Esophagus muscularis mucosa (tissue), 4 donors: ENCODE data around the gene TM9SF3. TPM values are rescaled to one million over a fixed set of nuclear protein-coding genes. Genes with fewer than 3 reads are reported as not detected.

Experiments used
- DNase-seq: peaks from one replicate; pipeline ENCODE4 v3.0.0-alpha.2; 2017; ENCODE audit errors: extremely low spot score
- H3K27ac ChIP-seq, 4 donors: fragments of 200-600 bp; sonication (generic); replicated peaks in 1 of 4; 1 replicate in 3 of 4; 2 replicates in 1 of 4; pipeline ENCODE4 v1.5.1; 2016 to 2019; ENCODE audit warnings: mild to moderate bottlenecking in 1 of 4
- H3K27me3 ChIP-seq, 4 donors: fragments of 200-600 bp; sonication (generic); one replicate each; pipeline versions ENCODE4 v1.5.1 to v1.6.0; 2016 to 2019
- H3K36me3 ChIP-seq, 4 donors: fragments of 200-600 bp; sonication (generic); one replicate each; pipeline ENCODE4 v1.5.1; 2016 to 2019
- H3K4me1 ChIP-seq, 4 donors: fragments of 200-600 bp; sonication (generic); one replicate each; pipeline ENCODE4 v1.5.1; 2016 to 2019
- H3K4me3 ChIP-seq, 4 donors: fragments of 200-600 bp; sonication (generic); 1 replicate in 2 of 4; 2 replicates in 2 of 4; pipeline ENCODE4 v1.5.1; 2016 to 2019; ENCODE audit warnings: mild to moderate bottlenecking in 4 of 4, moderate library complexity in 1 of 4
- H3K9me3 ChIP-seq, 4 donors: fragments of 200-600 bp; sonication (generic); 1 replicate in 3 of 4; 2 replicates in 1 of 4; pipeline ENCODE4 v1.5.1; 2016 to 2019
- EP300 ChIP-seq: sonication (generic); formaldehyde crosslinking; IDR thresholded peaks from one replicate; pipeline ENCODE4 v1.6.1; 2017; ENCODE audit warnings: antibody characterized with exemption
- POLR2A ChIP-seq: fragments of 450-650 bp; IDR thresholded peaks from one replicate; pipeline ENCODE4 v1.6.1; 2017; ENCODE audit warnings: antibody characterized with exemption, moderate library complexity, mild to moderate bottlenecking, low read depth
- POLR2AphosphoS5 ChIP-seq, 2 donors: sonication (generic); formaldehyde crosslinking; IDR thresholded peaks; one replicate each; pipeline ENCODE4 v1.6.1; 2017; ENCODE audit warnings: antibody characterized with exemption in 2 of 2
- WGBS: methylation state at CpG from one replicate; pipeline ENCODE4 v1.1.5; 2018; 5-methylcytosine and 5-hydroxymethylcytosine counted together
- intact Hi-C: fragments of 100-400 bp; cut with DNase I; formaldehyde crosslinking; loops from one replicate; pipeline ENCODE4 v1.15.1; 2023
- total RNA-seq, 4 donors: library from RNA; depleted of rRNA; stranded (reverse); fragments of >200 nt; gene quantifications; one replicate each; pipeline versions ENCODE4 v1.1.0 to v1.2.1, GENCODE V29; 2016
- TF ChIP-seq, protein P1 (sequence below), 3 experiments: fragments of 200-600 bp in 2 of 3; fragments of 450-650 bp in 1 of 3; sonication (generic) in 2 of 3; IDR thresholded peaks; one replicate each; pipeline ENCODE4 v1.5.1; 2017 to 2019; ENCODE audit warnings: antibody characterized with exemption in 3 of 3, mild to moderate bottlenecking in 2 of 3, moderate library complexity in 1 of 3

The TM9SF3 gene
- total RNA-seq, 4 donors from 2014 or later, result 72.0 to 110 (median 90.5) TPM

DNA sequence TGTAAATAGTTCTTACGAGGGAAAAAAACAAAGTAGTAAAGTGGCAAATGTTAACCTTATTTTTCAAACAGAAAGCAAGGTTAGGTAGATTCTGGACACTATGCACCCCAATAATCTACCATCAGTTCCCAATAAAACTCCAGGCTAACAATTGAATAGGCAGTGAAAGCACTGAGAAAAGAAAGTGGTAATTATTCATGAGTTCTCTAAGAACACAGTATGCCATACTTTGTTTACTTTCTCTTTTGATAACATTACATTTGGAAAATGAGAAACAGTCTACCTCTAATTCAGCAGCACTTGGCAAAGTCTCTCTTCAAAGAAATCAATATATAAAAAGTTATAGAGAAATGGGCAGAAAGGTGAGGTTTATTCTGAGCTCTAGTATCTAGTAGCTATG, 18.4 kb downstream of the TM9SF3 start:
- DNase-seq, result no peak
- Histone ChIP-seq H3K4me1 (peaks cover 25 to 60% (median 47%) of the 10 kb centered on the region in 4 donors), H3K27me3 (no peaks in the 10 kb centered on the region), H3K36me3 (peaks cover 0 to 9% (median 1%) of the 10 kb centered on the region in 4 donors), H3K9me3 (no peaks in the 10 kb centered on the region), H3K4me3 (no peak overlapping the region), H3K27ac (no peak overlapping the region)
- WGBS, result 60% methylated on average over 1 of the region's 1 CpG
- intact Hi-C loops, result no loop called here
- no peak for TF ChIP-seq POLR2AphosphoS5 (IDR thresholded peaks at IDR 0.05)
- TF ChIP-seq, protein P1, sequence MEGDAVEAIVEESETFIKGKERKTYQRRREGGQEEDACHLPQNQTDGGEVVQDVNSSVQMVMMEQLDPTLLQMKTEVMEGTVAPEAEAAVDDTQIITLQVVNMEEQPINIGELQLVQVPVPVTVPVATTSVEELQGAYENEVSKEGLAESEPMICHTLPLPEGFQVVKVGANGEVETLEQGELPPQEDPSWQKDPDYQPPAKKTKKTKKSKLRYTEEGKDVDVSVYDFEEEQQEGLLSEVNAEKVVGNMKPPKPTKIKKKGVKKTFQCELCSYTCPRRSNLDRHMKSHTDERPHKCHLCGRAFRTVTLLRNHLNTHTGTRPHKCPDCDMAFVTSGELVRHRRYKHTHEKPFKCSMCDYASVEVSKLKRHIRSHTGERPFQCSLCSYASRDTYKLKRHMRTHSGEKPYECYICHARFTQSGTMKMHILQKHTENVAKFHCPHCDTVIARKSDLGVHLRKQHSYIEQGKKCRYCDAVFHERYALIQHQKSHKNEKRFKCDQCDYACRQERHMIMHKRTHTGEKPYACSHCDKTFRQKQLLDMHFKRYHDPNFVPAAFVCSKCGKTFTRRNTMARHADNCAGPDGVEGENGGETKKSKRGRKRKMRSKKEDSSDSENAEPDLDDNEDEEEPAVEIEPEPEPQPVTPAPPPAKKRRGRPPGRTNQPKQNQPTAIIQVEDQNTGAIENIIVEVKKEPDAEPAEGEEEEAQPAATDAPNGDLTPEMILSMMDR (IDR thresholded peaks at IDR 0.05), result no peak
- no peak for TF ChIP-seq EP300
- no peak for TF ChIP-seq POLR2A

DNA sequence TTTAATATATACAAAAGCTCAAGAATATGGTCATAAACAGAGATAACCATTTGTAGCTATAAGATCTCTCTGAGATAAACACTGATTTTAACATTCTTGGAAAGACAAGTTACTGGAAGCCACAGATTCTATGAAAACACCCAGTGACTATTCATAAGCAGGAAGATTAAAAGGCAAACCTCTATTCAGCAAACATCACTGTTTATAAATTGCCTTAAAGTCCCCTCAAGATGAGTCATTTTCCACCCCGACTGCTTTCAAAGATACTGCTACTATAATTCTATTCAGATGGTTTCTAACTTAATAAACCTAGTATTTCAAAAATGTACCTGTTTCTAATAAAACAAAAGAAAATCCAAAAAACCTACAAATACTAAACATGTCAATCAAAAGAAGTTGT, 21.0 kb downstream of the TM9SF3 start:
- Histone ChIP-seq H3K27me3 (no peaks in the 10 kb centered on the region), H3K9me3 (no peaks in the 10 kb centered on the region), H3K36me3 (peaks cover 0 to 26% (median 7%) of the 10 kb centered on the region in 4 donors), H3K4me3 (no peak overlapping the region), H3K4me1 (peaks cover 11 to 49% (median 30%) of the 10 kb centered on the region in 4 donors), H3K27ac (no peak overlapping the region)
- TF ChIP-seq EP300 (no peak), POLR2AphosphoS5 (IDR thresholded peaks at IDR 0.05) (no peak), POLR2A (no peak)
- TF ChIP-seq, protein P1 (IDR thresholded peaks at IDR 0.05), result no peak
- no peak for DNase-seq
- 23% methylated on average over 1 of the region's 1 CpG for WGBS
- intact Hi-C loops, result no loop called here

DNA sequence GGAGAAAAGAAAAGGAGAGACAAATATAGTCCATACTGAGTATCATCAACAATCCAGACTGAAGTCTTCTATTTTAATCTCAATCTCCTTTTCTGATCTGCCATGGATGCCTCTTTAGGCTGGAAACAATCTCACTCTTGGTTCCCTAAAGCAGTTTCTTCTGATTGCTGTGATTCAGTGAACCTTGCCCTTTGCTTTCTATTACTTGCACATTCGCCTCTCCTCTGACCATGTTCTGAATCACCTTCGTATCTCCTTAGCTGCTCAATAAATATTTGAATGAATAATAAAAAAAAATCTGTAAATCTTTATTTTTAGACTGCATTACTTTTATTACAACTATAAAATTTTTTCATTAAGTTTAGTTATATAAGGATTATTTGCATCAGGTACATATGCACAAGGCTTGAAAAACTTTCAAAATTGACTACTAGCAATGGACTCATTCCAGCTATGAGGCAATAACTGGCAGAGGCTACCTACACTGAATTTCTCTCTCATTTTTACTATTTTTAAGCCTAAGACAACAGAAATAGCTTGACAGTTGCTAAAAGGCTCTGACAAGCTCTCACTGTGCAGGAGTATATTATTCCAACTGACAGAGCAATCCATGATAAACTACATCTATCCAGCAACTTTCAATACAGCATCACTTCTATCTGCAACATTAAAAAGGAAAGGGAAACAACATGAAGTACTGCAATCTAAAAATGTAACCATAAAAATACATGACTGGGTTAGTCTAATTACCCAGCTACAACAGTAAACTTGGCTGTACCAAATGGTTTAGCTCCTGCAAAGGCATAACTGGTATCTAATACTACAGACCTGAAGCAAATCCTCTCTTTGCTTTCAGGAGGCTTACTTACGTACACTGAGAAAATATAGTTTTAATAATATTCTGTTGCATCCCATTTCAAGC, 25.6 kb downstream of the TM9SF3 start:
- TF ChIP-seq EP300 (no peak), POLR2AphosphoS5 (IDR thresholded peaks at IDR 0.05) (no peak), POLR2A (no peak)
- TF ChIP-seq, protein P1 (IDR thresholded peaks at IDR 0.05), result no peak
- 90% methylated on average over 3 of the region's 3 CpGs for WGBS
- Histone ChIP-seq H3K4me1 (peaks cover 2 to 15% (median 7%) of the 10 kb centered on the region in 4 donors), H3K4me3 (no peak overlapping the region), H3K9me3 (no peaks in the 10 kb centered on the region), H3K36me3 (peaks cover 6 to 61% (median 33%) of the 10 kb centered on the region in 4 donors), H3K27me3 (no peaks in the 10 kb centered on the region), H3K27ac (no peak overlapping the region)
- DNase-seq, result no peak
- intact Hi-C loops, result no loop called here

DNA sequence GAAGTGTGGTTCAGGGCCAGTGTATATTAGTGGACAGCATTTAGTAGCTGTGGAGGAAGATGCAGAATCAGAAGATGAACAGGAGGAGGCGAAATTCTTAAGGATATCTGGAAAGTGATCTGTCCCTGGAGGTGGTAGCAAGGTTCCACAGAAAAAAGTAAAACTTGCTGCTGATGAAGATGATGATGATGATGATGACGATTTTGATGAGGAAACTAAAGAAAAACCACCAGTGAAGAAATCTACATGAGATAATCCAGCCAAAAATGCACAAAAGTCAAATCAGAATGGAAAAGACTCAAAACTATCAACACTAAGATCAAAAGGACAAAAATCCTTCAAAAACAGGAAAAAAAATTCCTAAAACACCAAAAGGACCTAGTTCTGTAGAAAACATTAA, 26.3 kb downstream of the TM9SF3 start:
- Histone ChIP-seq H3K27me3 (no peaks in the 10 kb centered on the region), H3K4me1 (peaks cover 0 to 11% (median 4%) of the 10 kb centered on the region in 4 donors), H3K36me3 (peaks cover 6 to 61% (median 33%) of the 10 kb centered on the region in 4 donors), H3K4me3 (no peak overlapping the region), H3K9me3 (no peaks in the 10 kb centered on the region), H3K27ac (no peak overlapping the region)
- no peak for DNase-seq
- TF ChIP-seq EP300 (no peak), POLR2AphosphoS5 (IDR thresholded peaks at IDR 0.05) (no peak), POLR2A (no peak)
- TF ChIP-seq, protein P1 (IDR thresholded peaks at IDR 0.05), result no peak
- 95% methylated on average over 2 of the region's 2 CpGs for WGBS
- intact Hi-C loops, result no loop called here
